HG03280 (cell line): ENCODE data around the gene EYA2.

Experiments
- ATAC-seq: cut with Tn5 transposase; IDR thresholded peaks from one replicate; pipeline ENCODE4 v1.9.1; 2021; ENCODE audit warnings: mild to moderate bottlenecking, moderate library complexity; ENCODE audit not compliant: unreplicated experiment

EYA2 gene

GRCh38 chr20:47032933-47033578 lies 138.4 kb downstream of the EYA2 start:
- ATAC-seq: no peak

GRCh38 chr20:47033665-47034064 lies 139.0 kb downstream of the EYA2 start:
- no peak for ATAC-seq

DNA sequence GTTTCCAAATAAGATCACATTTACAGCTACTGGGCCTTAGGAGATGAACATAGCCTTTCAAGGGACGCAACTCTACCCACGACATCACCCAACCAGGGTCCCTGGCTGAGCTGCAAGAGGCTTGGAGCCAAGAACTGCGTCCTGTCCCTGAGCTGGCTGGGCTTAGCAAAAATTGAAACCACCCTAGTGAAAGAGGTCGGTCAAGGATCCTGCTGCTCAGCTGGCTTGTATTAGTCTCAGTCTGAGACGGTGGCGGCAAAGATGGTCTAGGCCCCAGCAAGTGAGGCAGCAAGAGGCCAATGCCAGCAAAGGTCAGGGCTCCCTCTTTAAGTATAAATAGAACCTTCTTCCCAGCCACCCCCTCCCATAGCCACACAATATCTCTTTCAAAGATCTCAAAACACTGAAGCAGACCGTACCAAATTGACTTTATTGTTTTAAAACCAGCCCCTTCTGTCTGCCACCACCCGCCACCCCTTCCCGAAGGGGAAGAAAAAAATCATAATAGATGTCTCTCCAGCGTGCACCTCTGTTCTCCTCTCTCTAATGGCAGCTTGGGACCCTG lies 140.5 kb downstream of the EYA2 start:
- ATAC-seq: no peak

- ATAC-seq: no peak
Observed at GRCh38 chr20:47036091-47036870, 141.6 kb downstream of the EYA2 start.

DNA sequence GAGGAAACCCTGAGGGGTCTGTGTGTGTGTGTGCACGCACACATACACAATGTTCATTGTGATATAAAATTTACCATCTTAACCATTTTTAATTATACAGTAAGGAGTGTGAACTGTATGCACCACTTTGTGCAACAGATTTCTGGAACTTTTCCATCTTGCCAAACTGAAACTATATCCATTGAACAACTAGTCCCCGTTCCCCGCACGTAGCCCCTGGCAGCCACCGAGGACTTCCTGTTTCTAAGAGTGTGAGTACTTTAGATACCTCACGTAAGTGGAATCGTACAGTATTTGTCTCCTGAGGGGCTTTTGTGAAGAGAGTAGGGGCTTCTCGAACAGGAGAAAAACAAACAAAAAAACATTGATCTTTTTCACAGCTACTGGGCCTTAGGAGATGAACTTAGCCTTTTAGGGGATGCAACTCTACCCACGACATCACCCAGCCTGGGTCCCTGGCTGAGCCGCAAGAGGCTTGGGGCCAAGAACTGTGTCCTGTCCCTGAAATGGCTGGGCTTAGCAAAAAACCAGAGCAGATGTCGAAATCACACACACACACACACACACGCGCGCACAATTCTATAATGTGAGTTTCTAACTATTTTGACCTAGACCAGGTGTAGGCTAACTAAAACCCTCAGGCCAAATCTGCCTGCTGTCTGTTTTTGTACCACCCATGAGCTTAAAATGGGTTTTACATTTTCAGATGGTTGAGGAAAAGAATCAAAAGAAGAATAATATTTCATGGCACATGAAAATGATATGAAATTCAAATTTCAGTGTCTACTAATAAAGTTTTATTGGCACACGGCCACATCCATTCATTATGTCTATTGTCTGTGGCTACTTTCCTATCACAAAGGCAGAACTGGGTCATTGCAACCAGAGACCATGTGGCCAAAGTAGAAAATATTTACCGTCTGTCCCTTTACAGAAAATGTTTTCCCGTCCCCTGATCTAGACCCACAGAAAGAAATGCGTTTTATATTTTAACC lies 144.2 kb downstream of the EYA2 start:
- ATAC-seq: no peak

DNA sequence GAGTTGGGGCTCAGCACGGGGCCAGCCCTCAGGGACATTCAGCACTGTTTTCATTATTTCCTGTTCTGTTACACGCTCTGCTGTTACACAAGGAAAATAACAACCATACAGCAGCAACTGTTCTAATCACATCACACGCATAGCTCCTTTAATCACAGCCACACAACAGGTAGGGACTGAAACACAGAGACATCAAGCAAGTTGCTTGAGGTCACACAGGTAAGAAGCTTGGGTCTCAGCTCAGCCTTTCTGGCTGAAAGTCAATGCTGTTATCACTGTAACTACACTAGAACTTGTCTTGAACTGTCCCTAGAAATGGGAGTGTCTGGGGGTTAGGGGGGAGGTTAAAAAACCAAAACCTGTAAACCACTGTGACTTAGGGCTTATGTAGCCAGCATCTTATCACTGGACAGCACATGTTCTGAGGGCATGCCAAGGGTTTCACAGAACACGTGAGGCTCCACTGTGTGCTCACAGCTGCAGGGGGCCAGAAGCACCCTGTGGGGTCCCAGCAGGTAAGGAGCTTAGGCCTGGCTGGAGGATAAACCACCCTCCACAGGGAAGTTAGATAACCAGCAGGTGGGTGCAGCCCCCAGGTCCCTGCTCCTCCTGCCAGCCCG lies 146.0 kb downstream of the EYA2 start:
- no peak for ATAC-seq

GRCh38 chr20:47041396-47041899 lies 146.8 kb downstream of the EYA2 start:
- ATAC-seq: no peak

- no peak for ATAC-seq
Observed at GRCh38 chr20:47042464-47042863, 147.8 kb downstream of the EYA2 start.

- no peak for ATAC-seq
Observed at GRCh38 chr20:47043086-47043485, 148.4 kb downstream of the EYA2 start.

- no peak for ATAC-seq
Observed at GRCh38 chr20:47044938-47045337, 150.3 kb downstream of the EYA2 start.

GRCh38 chr20:47048054-47048453 lies 153.4 kb downstream of the EYA2 start:
- no peak for ATAC-seq

DNA sequence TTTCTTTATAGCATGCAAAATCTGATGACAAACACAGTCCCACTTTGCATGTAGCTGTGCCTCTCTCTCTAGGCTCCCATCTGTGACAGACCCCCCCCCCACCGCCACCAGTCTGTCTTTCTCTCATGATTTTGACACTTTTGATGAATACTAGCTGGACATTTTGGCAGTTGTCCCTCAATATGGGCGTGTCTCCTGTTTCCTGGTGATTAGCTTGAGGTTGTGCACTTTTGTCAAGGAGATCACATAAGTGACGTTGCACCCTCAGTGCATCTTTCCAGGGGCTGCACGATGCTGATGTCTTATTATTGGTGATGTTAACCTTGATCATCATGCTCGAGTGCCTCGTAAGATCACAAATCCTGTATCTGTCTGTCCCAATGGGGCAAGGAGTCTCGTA lies 155.1 kb downstream of the EYA2 start:
- ATAC-seq: no peak

- ATAC-seq: no peak
Observed at GRCh38 chr20:47050996-47051395, 156.4 kb downstream of the EYA2 start.

DNA sequence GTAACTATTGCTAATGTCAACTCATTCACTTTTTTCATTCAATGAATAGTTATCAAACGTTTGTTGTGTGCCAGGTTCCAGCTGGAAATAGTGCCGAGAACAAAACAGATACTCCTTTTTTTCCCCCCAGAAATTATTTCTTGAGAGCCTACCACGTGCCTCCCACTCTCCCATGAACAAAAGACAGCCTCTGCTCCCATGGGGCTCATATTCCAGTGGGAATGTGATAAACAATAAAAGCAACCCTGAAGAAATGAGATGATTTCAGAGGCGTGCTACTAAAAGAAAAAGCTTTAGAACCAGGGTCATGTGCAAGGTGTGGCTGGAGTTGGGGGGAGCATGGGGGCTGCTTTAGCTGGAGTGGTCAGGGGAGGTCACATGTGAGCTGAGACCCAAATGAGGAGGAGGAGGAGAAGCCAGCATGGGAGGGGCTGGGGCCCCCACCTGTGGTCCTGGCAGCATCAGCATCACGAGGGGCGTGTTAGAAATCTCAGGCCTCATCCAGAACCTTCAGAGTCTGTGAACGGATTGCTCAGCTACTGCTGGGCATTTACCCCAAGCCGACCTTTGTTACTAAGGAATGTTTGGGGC lies 157.4 kb downstream of the EYA2 start:
- no peak for ATAC-seq

DNA sequence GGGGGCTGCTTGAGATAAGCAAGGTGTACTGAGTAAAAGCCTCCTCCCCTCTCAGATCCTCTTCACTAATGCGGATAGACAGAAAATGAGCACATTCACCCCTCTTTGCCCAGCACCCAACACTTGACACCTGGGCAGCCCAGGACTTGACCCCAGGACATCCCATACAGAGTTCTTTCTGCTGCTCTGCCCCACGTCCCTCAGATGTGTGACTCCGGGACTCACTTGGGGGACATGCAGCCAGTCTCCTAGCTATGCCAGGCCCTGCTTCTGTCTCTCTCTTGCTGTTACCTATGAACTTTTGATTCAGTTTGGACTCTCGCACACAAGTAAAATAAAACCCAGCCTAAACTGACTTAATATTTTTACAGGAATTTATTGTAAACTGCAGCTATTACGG lies 159.9 kb downstream of the EYA2 start:
- no peak for ATAC-seq

DNA sequence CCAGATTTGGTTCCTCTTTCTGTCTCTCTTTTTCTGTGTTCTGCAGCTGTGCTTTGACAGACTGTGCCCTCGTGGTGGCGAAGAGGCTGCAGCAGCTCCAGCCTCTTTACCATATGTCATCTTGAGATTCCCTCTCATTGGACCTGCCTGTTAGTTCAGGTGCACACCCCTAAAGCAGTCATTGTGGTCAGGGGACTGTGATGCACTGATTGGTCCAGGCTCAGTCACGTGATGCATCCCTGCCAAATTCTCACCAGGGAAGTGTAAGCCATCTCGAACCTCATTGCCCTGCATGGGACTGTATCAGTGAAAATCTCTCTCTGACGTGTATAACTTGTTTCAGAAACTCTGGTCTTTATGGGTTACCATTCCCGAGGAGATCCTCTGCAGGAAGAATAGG lies 160.3 kb downstream of the EYA2 start:
- no peak for ATAC-seq

- no peak for ATAC-seq
Observed at GRCh38 chr20:47055699-47056369, 161.2 kb downstream of the EYA2 start.

- no peak for ATAC-seq
Observed at GRCh38 chr20:47057661-47058060, 163.0 kb downstream of the EYA2 start.

DNA sequence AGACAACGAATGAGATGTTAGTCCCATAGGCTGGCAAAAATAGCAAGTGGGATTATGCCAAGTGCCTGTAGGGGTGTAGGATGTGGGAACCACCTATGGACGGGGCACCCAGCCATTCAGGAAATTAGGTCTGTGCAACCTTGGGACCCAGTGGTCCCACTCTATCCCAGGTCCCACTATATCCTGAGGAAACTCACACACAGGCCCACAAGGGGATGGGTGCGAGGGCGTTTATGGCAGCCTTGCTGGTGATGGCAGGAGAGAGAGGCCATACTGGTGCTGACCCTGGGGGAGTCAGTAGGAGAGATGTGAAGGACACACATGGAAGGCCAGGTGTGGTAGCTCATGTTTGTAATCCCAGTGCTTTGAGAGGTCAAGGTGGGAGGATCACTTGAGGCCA lies 163.6 kb downstream of the EYA2 start:
- no peak for ATAC-seq

DNA sequence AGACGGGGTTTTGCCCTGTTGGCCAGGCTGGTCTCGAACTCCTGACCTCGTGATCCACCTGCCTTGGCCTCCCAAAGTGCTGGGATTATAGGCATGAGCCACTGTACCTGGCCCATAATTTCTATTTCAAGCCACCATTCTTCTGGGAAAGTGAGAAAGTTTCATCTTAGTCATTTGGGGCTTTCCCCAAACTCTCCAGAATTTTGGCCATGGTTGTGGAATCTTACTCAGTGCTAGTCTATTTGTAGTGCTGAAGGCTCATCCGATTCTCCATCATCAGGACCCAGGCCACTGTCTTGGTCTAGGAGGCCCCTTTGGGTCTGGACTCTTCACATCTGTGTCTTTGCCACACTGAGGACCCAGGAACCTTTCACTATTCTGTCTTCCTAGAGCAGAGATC lies 164.9 kb downstream of the EYA2 start:
- no peak for ATAC-seq
